Measurements from ENCODE around the gene TSPEAR. TPM values are rescaled to one million over a fixed set of nuclear protein-coding genes. Genes with fewer than 3 reads are reported as not detected.

The TSPEAR gene
- total RNA-seq, 2 experiments from 2014 or later, result not detected

- H3K4me3 ChIP-seq (ENCODE audit: low read depth, low read length, poor library complexity, severe bottlenecking), result no peak overlapping the region
- no peak for DNase-seq (ENCODE audit: low spot score)
- H2AFZ ChIP-seq (ENCODE audit: low read length), result no peak overlapping the region
- ChIA-PET CTCF (ENCODE audit: unreplicated experiment) (no interaction called here), POLR2A (no interaction called here)
- TF ChIP-seq CTCF (conservative IDR thresholded peaks at IDR 0.05; ENCODE audit: low read length), result no peak
- TF ChIP-seq EZH2phosphoT487 (IDR thresholded peaks at IDR 0.05; ENCODE audit: borderline replicate concordance, low read depth, low read length), result no peak
- H3K79me2 ChIP-seq (ENCODE audit: insufficient read depth, low read depth, low read length), result no peaks in the 10 kb centered on the region
- no TSS peak for BruUV-seq (replicated peaks)
- H3K4me2 ChIP-seq (ENCODE audit: low read length), result no peak overlapping the region
- H4K20me1 ChIP-seq (ENCODE audit: insufficient read depth, low read length), result no peaks in the 10 kb centered on the region
- intact Hi-C loops (cut with micrococcal nuclease; ENCODE audit: unreplicated experiment), result no loop called here
- no peaks in the 10 kb centered on the region for H3K9me2 ChIP-seq (ENCODE audit: insufficient read depth, low read length)
- H3K36me3 ChIP-seq (ENCODE audit: insufficient read depth, low read length), result no peaks in the 10 kb centered on the region
- no peak overlapping the region for H3K27ac ChIP-seq (ENCODE audit: low read depth, low read length, poor library complexity, severe bottlenecking)
- H3K4me1 ChIP-seq (ENCODE audit: insufficient read depth, low read length, poor library complexity, severe bottlenecking), result no peaks in the 10 kb centered on the region
- H3K9me3 ChIP-seq (ENCODE audit: low read length), result no peaks in the 10 kb centered on the region
These were observed 3.5 kb upstream of the TSPEAR start for GRCh38 chr21:44714905-44715304.

DNA sequence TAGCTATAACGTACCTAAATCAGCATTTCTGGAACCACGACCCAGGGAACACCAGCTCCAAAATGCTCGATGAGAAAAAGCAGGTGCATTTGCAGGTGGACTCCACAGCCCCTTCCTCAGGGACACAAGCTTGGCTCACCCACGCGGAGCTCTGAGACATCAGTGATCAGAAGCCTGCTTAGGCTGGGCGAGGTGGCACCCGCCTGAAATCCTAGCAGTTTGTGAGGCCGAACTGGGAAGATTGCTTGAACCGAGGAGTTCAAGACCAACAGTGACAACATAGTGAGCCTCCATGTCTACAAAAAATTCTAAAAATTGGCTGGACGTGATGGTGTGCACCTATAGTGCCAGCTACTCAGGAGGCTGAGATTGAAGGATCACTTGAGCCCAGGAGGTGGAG lies 2.5 kb upstream of the TSPEAR start:
- CTCF ChIA-PET (ENCODE audit: unreplicated experiment), result no interaction called here
- POLR2A ChIA-PET, result no interaction called here
- no peaks in the 10 kb centered on the region for H4K20me1 ChIP-seq (ENCODE audit: insufficient read depth, low read length)
- H3K4me1 ChIP-seq (ENCODE audit: insufficient read depth, low read length, poor library complexity, severe bottlenecking), result no peaks in the 10 kb centered on the region
- no peaks in the 10 kb centered on the region for H3K9me3 ChIP-seq (ENCODE audit: low read length)
- no peak overlapping the region for H3K27ac ChIP-seq (ENCODE audit: low read depth, low read length, poor library complexity, severe bottlenecking)
- DNase-seq (ENCODE audit: low spot score), result no peak
- H3K36me3 ChIP-seq (ENCODE audit: insufficient read depth, low read length), result no peaks in the 10 kb centered on the region
- TF ChIP-seq EZH2phosphoT487 (IDR thresholded peaks at IDR 0.05; ENCODE audit: borderline replicate concordance, low read depth, low read length), result no peak
- no peak for TF ChIP-seq CTCF (conservative IDR thresholded peaks at IDR 0.05; ENCODE audit: low read length)
- no peak overlapping the region for H3K4me3 ChIP-seq (ENCODE audit: low read depth, low read length, poor library complexity, severe bottlenecking)
- BruUV-seq (replicated peaks), result no TSS peak
- no peaks in the 10 kb centered on the region for H3K79me2 ChIP-seq (ENCODE audit: insufficient read depth, low read depth, low read length)
- intact Hi-C loops (cut with micrococcal nuclease; ENCODE audit: unreplicated experiment), result no loop called here
- no peak overlapping the region for H3K4me2 ChIP-seq (ENCODE audit: low read length)
- H2AFZ ChIP-seq (ENCODE audit: low read length), result no peak overlapping the region
- no peaks in the 10 kb centered on the region for H3K9me2 ChIP-seq (ENCODE audit: insufficient read depth, low read length)

DNA sequence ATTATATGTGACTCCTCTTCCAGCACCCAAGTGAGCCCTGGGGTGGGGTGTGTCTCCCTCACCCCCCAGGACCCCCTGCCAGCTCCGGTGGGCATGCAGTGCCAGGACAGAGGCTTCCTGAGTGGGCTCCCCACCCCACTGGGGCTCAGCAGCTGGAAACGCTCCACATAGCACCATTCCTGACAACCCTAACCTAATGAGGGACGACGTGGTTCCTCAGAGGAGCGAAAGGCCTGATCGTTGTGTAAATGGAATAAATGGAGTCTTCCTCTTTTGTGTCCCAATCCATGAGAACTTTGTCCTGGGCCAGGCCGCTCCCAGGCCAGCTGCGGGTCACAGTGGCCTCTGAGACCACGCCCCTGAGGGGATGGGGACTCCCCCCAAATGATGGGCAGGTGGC lies 1.8 kb upstream of the TSPEAR start:
- H3K4me3 ChIP-seq (ENCODE audit: low read depth, low read length, poor library complexity, severe bottlenecking), result no peak overlapping the region
- BruUV-seq (replicated peaks), result no TSS peak
- H3K4me2 ChIP-seq (ENCODE audit: low read length), result no peak overlapping the region
- TF ChIP-seq CTCF (conservative IDR thresholded peaks at IDR 0.05; ENCODE audit: low read length), result no peak
- TF ChIP-seq EZH2phosphoT487 (IDR thresholded peaks at IDR 0.05; ENCODE audit: borderline replicate concordance, low read depth, low read length), result no peak
- no peak overlapping the region for H3K27ac ChIP-seq (ENCODE audit: low read depth, low read length, poor library complexity, severe bottlenecking)
- intact Hi-C loops (cut with micrococcal nuclease; ENCODE audit: unreplicated experiment), result no loop called here
- POLR2A ChIA-PET, result no interaction called here
- H4K20me1 ChIP-seq (ENCODE audit: insufficient read depth, low read length), result no peaks in the 10 kb centered on the region
- CTCF ChIA-PET (ENCODE audit: unreplicated experiment), result no interaction called here
- H3K4me1 ChIP-seq (ENCODE audit: insufficient read depth, low read length, poor library complexity, severe bottlenecking), result no peaks in the 10 kb centered on the region
- no peaks in the 10 kb centered on the region for H3K9me2 ChIP-seq (ENCODE audit: insufficient read depth, low read length)
- H3K79me2 ChIP-seq (ENCODE audit: insufficient read depth, low read depth, low read length), result no peaks in the 10 kb centered on the region
- DNase-seq (ENCODE audit: low spot score), result no peak
- no peaks in the 10 kb centered on the region for H3K9me3 ChIP-seq (ENCODE audit: low read length)
- no peak overlapping the region for H2AFZ ChIP-seq (ENCODE audit: low read length)
- H3K36me3 ChIP-seq (ENCODE audit: insufficient read depth, low read length), result no peaks in the 10 kb centered on the region

Measured in OCI-LY7 (cell line).